Smooth muscle cell of trachea (primary cell): ENCODE measurements around the gene CXorf49. TPM values are rescaled to one million over a fixed set of nuclear protein-coding genes. Genes with fewer than 3 reads are reported as not detected.

Experiments
- total RNA-seq: library from RNA; depleted of rRNA; stranded (reverse); fragments of >200 nt; gene quantifications from 2 replicates; pipeline ENCODE4 v1.2.1, GENCODE V29; 2014

Gene CXorf49
- total RNA-seq: not detected in 2 replicates

GRCh38 chrX:71718185-71718584, at the start of gene CXorf49:
TSS of gene CXorf49 (minus strand) at chrX:71718285. CDS start at chrX:71718151, 134 bp downstream.

DNA sequence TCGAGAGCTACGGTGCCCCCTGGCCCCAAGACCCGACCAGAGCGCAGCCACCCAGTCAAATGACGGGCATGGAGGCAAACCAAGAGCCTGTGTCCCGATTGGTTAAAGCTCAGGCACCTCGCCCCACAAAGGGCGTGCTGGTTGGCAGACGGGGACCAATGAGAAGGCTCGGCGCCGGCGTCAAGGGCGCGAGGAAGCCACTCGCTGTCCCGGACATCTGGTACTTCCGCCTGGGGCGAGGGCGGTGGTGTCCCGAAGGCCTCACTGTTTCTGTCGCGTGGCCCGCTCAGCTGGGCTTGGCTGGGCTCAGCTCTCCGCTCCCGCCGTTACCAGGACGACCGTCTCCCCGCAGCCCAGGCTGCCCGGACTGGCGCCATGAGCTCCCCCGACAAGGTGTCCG, 45.0 kb upstream of the CXorf49 start, which contains the start of gene CXorf49B:
Gene CXorf49B (plus strand): TSS at position 301 of the 400 bp plus-strand sequence. CDS start 75 bp downstream, at position 376.

GRCh38 chrX:71667328-71668247, 50.5 kb downstream of the CXorf49 start, which contains the start of gene LOC101059915:
TSS of gene LOC101059915 (plus strand) at chrX:71667546.

Other genes with a start within 250 kb of the CXorf49 start
- gene OGT, start 185.2 kb downstream of the CXorf49 start, total RNA-seq: 114 and 117 TPM in 2 replicates
- 1.3 and 2.6 TPM in 2 replicates for gene GCNA, start 139.8 kb downstream of the CXorf49 start, total RNA-seq
- not detected in 2 replicates for gene CXCR3, start 99.8 kb downstream of the CXorf49 start, total RNA-seq
- gene CXorf49B, start 45.1 kb upstream of the CXorf49 start, total RNA-seq: not detected in 2 replicates
- gene NHSL2, start 192.6 kb upstream of the CXorf49 start, total RNA-seq: 16.7 and 19.8 TPM in 2 replicates